Epithelial cell of proximal tubule (primary cell): ENCODE data around the gene ITPKC. TPM values are rescaled to one million over a fixed set of nuclear protein-coding genes. Genes with fewer than 3 reads are reported as not detected.

ENCODE experiments used
- DNase-seq: peaks from one replicate; pipeline ENCODE4 v3.0.0-alpha.2; 2011; ENCODE audit warnings: low read depth
- H3K4me3 ChIP-seq: 2 replicates; pipeline ENCODE4 v1.5.1; 2011; ENCODE audit warnings: low read depth, mild to moderate bottlenecking, low read length
- total RNA-seq: library from RNA; depleted of rRNA; stranded (reverse); fragments of >200 nt; gene quantifications from 2 replicates; pipeline ENCODE4 v1.2.3, GENCODE V29; 2015
- TF ChIP-seq, protein P1 (sequence below): conservative IDR thresholded peaks from 2 replicates; pipeline ENCODE4 v1.5.1; 2012; ENCODE audit warnings: low read depth, mild to moderate bottlenecking, low read length

Gene ITPKC
- total RNA-seq: 13.7 and 17.6 TPM in 2 replicates

DNA sequence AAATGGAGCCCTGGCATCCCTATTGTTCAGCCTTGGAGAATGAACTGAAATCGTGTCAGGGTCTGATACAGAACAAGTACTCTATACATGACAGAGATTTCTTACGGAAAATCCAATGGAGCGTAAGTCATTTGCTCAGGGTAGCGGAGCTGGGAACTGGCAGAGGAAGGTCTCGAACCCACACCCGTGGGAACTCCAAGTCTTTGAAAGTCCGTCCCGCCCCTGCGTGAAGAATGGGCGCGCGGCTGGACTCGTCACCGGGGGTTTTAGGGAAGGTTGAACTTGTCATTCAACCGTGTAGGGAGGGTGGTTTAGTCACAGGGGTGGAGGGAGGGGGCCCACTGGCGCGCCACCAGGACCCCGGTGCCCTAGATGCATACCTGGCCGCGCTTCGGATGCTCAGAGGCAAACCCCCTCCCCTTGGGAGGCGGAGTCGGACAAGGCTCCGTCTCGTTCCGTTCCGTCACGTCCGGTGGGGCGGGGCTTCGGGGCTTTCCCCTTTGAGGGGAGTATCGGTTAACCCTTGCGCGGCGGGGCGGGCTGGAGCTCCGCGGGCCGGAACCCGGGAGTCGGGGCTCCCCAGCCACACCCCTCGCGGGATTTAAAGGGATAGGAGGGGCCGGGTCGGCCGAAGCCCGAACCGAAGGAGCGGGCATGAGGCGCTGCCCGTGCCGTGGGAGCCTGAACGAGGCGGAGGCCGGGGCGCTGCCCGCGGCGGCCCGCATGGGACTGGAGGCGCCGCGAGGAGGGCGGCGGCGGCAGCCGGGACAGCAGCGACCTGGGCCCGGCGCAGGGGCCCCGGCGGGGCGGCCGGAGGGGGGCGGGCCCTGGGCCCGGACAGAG is at the start of gene ITPKC, which contains the start of gene COQ8B:
ITPKC (plus strand) TSS at position 631 of the 843 bp plus-strand sequence; CDS start at position 655, 24 bp downstream.
COQ8B (minus strand) TSS at position 405 of the 843 bp plus-strand sequence. CDS start 2,254 bp downstream, outside the sequence.
- peak; percentile 80 for DNase-seq
- TF ChIP-seq, protein P1, sequence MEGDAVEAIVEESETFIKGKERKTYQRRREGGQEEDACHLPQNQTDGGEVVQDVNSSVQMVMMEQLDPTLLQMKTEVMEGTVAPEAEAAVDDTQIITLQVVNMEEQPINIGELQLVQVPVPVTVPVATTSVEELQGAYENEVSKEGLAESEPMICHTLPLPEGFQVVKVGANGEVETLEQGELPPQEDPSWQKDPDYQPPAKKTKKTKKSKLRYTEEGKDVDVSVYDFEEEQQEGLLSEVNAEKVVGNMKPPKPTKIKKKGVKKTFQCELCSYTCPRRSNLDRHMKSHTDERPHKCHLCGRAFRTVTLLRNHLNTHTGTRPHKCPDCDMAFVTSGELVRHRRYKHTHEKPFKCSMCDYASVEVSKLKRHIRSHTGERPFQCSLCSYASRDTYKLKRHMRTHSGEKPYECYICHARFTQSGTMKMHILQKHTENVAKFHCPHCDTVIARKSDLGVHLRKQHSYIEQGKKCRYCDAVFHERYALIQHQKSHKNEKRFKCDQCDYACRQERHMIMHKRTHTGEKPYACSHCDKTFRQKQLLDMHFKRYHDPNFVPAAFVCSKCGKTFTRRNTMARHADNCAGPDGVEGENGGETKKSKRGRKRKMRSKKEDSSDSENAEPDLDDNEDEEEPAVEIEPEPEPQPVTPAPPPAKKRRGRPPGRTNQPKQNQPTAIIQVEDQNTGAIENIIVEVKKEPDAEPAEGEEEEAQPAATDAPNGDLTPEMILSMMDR: no peak
- H3K4me3 ChIP-seq: peak within 1 kb of the TSS; percentile 74

DNA sequence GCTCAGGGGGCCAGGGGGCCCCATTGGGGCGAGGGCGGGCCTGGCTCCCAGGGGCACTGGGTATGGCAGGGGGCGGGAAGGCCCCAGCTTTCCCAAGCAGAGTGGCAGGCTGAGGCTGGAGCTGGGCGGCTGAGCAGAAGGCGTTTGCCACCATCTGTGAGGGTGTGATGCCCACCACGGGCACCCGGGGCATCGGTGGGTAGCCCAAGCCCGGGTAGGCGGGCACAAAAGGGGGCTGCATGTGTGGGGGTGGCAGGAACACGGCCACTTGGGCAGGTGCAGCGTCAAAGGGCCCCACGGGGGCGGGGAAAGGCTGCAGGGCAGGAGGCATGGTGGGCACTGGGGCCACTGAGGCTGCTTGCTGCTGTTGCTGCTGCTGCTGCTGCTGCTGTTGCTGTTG is 49.3 kb upstream of the ITPKC start:
- TF ChIP-seq, protein P1: no peak
- DNase-seq: no peak
- H3K4me3 ChIP-seq: no peak overlapping the region

DNA sequence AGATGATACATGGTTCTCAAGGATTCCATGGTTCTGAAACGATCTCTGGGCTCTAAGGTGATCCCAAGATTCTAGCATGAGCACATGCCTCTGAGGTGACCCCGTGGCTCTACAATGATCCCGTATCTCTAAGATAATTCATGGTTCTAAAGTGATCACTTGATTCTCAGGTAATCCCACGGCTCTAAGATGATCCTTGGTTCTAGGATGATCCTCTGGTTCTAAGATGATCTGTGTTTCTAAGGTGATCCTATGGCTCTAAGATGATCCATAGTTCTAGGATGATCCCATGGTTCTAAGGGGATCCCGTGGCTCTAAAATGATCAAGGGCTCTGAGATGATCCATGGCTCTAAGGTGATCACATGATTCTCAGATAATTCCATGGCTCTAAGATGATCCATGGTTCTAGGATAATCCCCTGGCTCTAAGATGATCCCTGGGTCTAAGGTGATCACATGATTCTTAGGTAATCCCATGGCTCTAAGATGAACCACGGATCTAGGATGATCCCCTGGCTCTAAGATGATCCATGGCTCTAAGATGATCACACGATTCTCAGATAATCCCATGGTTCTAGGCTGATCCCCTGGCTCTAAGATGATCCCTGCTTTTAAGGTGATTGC is 47.8 kb upstream of the ITPKC start:
- no peak overlapping the region for H3K4me3 ChIP-seq
- no peak for DNase-seq
- TF ChIP-seq, protein P1: no peak

DNA sequence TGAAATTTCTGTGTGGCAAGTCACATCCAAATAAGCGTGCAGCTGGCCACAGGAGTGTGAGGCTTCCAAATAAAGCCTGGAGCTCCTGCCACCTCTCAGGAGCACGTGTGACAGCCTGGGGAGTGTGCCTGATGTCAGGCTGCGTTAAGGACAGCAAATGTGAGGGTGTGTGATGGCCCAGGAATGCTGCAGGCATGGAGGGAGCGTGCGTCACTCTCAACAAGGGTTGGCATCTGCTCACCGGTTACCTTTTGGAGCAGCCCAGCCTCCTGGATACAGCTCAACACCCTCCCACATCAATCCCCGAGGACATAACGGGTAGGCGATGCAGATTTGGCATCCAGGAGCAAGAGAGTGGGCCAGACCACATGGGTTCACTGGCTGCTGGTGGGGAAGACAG is 45.5 kb upstream of the ITPKC start:
- H3K4me3 ChIP-seq: no peak overlapping the region
- TF ChIP-seq, protein P1: no peak
- DNase-seq: no peak

DNA sequence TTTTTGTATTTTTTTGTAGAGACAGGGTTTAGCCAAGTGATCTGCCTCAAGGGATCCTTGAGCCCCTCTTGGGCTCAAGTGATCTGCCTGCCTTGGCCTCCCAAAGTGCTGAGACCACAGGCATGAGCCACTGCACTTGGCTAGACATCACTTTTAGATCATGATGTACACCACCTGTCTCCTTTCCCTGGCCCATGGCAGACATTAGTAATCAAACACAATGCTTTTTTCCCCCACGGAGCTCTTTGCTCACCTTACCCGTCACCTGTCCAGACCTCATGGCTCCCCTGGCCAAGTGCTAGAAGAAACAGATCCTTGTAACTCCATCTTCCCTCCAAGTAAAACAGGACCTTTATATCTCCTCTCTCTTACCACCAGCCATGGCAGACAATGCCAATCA is 44.9 kb upstream of the ITPKC start:
- no peak overlapping the region for H3K4me3 ChIP-seq
- no peak for DNase-seq
- TF ChIP-seq, protein P1: no peak

DNA sequence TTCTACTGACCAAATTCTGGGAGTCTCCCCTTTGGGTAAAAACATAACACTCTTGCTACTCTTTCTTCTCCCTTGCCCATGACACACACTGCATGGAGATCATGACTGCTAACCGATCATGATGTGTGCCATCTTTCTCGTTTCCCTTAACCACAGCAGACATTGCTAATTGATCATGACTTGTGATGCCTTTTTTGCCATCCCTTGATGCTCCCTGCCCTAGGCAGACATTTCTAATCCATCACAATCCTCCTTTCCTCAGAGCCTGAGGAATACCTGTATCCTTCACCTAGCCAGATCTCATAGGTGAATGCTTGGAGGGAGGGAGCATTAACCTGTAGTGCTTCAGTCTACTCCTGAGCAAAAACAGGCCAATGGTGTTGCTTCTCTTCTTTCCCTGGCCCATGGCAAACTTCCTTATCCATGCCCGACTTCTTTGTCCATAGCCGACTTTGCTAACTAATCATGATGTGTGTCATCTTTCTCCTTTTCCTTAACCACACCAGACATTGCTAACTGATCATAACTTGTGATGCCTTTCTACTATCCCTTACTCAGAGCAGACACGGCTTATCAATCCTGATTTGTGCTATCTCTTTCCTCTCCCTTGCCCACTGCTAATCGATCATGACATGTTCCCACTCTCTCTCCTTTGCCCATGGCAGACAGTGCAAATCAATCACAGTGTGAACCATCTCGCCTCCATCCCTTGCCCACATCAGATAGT is 44.2 kb upstream of the ITPKC start:
- no peak for DNase-seq
- TF ChIP-seq, protein P1: no peak
- H3K4me3 ChIP-seq: no peak overlapping the region
